ENCODE data around the gene LRTM1. TPM values are rescaled to one million over a fixed set of nuclear protein-coding genes. Genes with fewer than 3 reads are reported as not detected.

LRTM1 gene
- total RNA-seq, 1 donor: not detected

DNA sequence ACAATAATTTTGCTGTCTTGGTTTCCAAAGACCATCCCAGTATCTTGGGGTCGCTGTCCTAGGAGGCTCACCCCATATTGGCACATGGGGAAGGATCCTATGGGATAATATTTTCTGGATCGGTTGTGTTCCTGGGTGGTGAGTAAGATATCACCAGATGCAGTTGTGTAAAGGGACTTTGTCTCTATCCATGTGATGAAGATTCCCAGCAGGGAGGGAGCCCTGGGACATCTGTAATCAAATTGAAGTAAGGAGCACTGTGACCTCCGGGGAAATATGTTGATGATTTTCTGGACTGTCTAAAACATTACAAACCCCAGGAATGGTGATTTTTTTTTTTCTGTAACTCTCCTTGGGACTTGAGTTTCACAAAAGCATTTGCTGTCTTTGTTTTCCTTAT lies 36.2 kb upstream of the LRTM1 start:
- Histone ChIP-seq H3K4me1 (ENCODE audit: insufficient read depth, low read length) (peaks cover 27% of the 10 kb centered on the region), H3K9me3 (ENCODE audit: low read depth, low read length) (no peaks in the 10 kb centered on the region), H3K36me3 (ENCODE audit: insufficient read depth, low read length) (no peaks in the 10 kb centered on the region), H3K27ac (ENCODE audit: low read depth, low read length) (no peak overlapping the region), H3K4me2 (ENCODE audit: insufficient read depth, low read length) (no peak overlapping the region), H3K4me3 (ENCODE audit: insufficient read depth, low read length) (no peak overlapping the region), H3K27me3 (ENCODE audit: insufficient read depth, low read length) (no peaks in the 10 kb centered on the region), H2AFZ (ENCODE audit: low read length) (no peak overlapping the region), H4K20me1 (ENCODE audit: insufficient read depth, low read length) (no peaks in the 10 kb centered on the region), H3K79me2 (ENCODE audit: insufficient read depth, low read length) (no peaks in the 10 kb centered on the region)
- TF ChIP-seq, protein P1, sequence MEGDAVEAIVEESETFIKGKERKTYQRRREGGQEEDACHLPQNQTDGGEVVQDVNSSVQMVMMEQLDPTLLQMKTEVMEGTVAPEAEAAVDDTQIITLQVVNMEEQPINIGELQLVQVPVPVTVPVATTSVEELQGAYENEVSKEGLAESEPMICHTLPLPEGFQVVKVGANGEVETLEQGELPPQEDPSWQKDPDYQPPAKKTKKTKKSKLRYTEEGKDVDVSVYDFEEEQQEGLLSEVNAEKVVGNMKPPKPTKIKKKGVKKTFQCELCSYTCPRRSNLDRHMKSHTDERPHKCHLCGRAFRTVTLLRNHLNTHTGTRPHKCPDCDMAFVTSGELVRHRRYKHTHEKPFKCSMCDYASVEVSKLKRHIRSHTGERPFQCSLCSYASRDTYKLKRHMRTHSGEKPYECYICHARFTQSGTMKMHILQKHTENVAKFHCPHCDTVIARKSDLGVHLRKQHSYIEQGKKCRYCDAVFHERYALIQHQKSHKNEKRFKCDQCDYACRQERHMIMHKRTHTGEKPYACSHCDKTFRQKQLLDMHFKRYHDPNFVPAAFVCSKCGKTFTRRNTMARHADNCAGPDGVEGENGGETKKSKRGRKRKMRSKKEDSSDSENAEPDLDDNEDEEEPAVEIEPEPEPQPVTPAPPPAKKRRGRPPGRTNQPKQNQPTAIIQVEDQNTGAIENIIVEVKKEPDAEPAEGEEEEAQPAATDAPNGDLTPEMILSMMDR (IDR thresholded peaks at IDR 0.05; ENCODE audit: extremely low read depth, low read depth, low read length): no peak
- DNase-seq (ENCODE audit: insufficient read length, low spot score, missing footprints): no peak

DNA sequence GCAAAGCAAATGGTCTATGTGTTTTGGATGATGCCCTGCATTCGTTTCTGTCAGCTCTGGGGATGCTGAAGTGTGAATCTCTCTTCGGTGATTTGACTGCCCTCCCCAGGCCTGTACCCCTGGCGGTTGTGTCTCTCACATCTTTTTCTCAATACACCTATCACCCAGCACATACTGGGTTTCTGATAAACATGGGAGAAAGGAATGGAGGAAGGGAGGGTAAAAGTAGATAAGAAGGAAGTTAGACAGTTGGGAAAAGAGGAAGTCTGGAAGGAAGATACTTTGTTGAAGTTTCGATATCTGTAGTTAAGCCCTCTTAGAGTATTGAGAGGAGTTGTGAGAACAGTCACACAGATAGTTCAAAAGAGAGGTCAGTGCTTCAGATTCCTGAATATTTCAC lies 35.8 kb upstream of the LRTM1 start:
- H3K9me3 ChIP-seq (ENCODE audit: low read depth, low read length): no peaks in the 10 kb centered on the region
- no peaks in the 10 kb centered on the region for H4K20me1 ChIP-seq (ENCODE audit: insufficient read depth, low read length)
- H3K36me3 ChIP-seq (ENCODE audit: insufficient read depth, low read length): no peaks in the 10 kb centered on the region
- no peak overlapping the region for H3K27ac ChIP-seq (ENCODE audit: low read depth, low read length)
- no peak for DNase-seq (ENCODE audit: insufficient read length, low spot score, missing footprints)
- TF ChIP-seq, protein P1 (IDR thresholded peaks at IDR 0.05; ENCODE audit: extremely low read depth, low read depth, low read length): no peak
- H3K79me2 ChIP-seq (ENCODE audit: insufficient read depth, low read length): no peaks in the 10 kb centered on the region
- H3K4me2 ChIP-seq (ENCODE audit: insufficient read depth, low read length): no peak overlapping the region
- no peaks in the 10 kb centered on the region for H3K27me3 ChIP-seq (ENCODE audit: insufficient read depth, low read length)
- H3K4me3 ChIP-seq (ENCODE audit: insufficient read depth, low read length): no peak overlapping the region
- peaks cover 24% of the 10 kb centered on the region for H3K4me1 ChIP-seq (ENCODE audit: insufficient read depth, low read length)
- H2AFZ ChIP-seq (ENCODE audit: low read length): no peak overlapping the region

DNA sequence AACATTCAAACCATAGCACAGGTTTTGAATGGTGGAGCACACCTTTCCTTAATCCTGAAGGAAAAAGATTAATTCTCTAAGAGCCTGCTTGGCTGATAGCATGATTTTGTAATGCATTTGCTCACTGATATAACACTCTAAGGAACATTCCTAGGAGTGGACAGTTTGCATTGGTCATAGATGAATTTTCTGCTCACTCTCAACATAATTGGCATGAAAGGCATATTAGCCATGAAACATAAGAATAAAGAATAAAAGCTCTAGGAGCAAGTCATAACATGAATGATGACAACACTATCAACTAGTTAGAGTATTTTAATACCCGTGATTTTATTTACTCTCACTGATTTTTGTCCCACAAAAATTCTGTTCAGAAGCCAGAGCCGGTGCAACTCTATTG lies 34.3 kb upstream of the LRTM1 start:
- TF ChIP-seq, protein P1 (IDR thresholded peaks at IDR 0.05; ENCODE audit: extremely low read depth, low read depth, low read length): no peak
- Histone ChIP-seq H4K20me1 (ENCODE audit: insufficient read depth, low read length) (no peaks in the 10 kb centered on the region), H3K4me2 (ENCODE audit: insufficient read depth, low read length) (no peak overlapping the region), H2AFZ (ENCODE audit: low read length) (no peak overlapping the region), H3K27ac (ENCODE audit: low read depth, low read length) (no peak overlapping the region), H3K36me3 (ENCODE audit: insufficient read depth, low read length) (no peaks in the 10 kb centered on the region), H3K27me3 (ENCODE audit: insufficient read depth, low read length) (no peaks in the 10 kb centered on the region), H3K4me1 (ENCODE audit: insufficient read depth, low read length) (peaks cover 11% of the 10 kb centered on the region), H3K9me3 (ENCODE audit: low read depth, low read length) (no peaks in the 10 kb centered on the region), H3K4me3 (ENCODE audit: insufficient read depth, low read length) (no peak overlapping the region), H3K79me2 (ENCODE audit: insufficient read depth, low read length) (no peaks in the 10 kb centered on the region)
- DNase-seq (ENCODE audit: insufficient read length, low spot score, missing footprints): no peak

DNA sequence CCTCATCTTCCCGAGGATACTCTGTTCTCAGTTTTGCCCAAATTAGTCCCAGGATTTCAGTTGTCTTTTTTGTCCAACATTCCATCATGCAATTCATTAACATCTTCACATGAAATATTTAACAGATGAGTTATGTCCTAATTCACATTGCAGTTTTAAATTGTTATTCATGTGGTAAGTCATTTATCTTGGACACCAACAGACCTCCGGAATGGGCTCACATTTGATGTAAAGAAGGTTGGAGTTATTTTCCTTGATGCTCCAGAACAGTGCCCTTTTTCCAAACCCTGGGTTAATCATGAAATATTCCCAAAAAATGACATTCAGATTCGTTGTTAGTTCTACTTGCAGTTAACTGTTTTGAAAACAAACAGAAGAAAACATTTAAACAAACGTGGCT lies 32.8 kb upstream of the LRTM1 start:
- TF ChIP-seq, protein P1 (IDR thresholded peaks at IDR 0.05; ENCODE audit: extremely low read depth, low read depth, low read length): no peak
- Histone ChIP-seq H3K4me1 (ENCODE audit: insufficient read depth, low read length) (peaks cover 6% of the 10 kb centered on the region), H4K20me1 (ENCODE audit: insufficient read depth, low read length) (no peaks in the 10 kb centered on the region), H3K79me2 (ENCODE audit: insufficient read depth, low read length) (no peaks in the 10 kb centered on the region), H3K27me3 (ENCODE audit: insufficient read depth, low read length) (no peaks in the 10 kb centered on the region), H3K4me3 (ENCODE audit: insufficient read depth, low read length) (no peak overlapping the region), H3K27ac (ENCODE audit: low read depth, low read length) (no peak overlapping the region), H3K9me3 (ENCODE audit: low read depth, low read length) (no peaks in the 10 kb centered on the region), H3K36me3 (ENCODE audit: insufficient read depth, low read length) (no peaks in the 10 kb centered on the region), H3K4me2 (ENCODE audit: insufficient read depth, low read length) (no peak overlapping the region), H2AFZ (ENCODE audit: low read length) (no peak overlapping the region)
- DNase-seq (ENCODE audit: insufficient read length, low spot score, missing footprints): no peak

Measured in osteoblast (primary cell).